Tibial nerve (tissue), 4 donors: ENCODE data around the gene RSBN1L. TPM values are rescaled to one million over a fixed set of nuclear protein-coding genes. Genes with fewer than 3 reads are reported as not detected.

Experiments
- DNase-seq, 2 donors: peaks; one replicate each; pipeline ENCODE4 v3.0.0-alpha.2; 2019; ENCODE audit warnings: low spot score in 2 of 2
- H3K27ac ChIP-seq, 4 donors: fragments of 200-600 bp; sonication (generic) in 3 of 4; one replicate each; pipeline ENCODE4 v1.5.1; 2017 to 2019; ENCODE audit warnings: mild to moderate bottlenecking in 1 of 4
- H3K27me3 ChIP-seq, 2 donors: fragments of 200-600 bp; sonication (generic) in 1 of 2; one replicate each; pipeline versions ENCODE4 v1.5.1 to v1.6.0; 2017 to 2019
- H3K36me3 ChIP-seq, 3 donors: fragments of 200-600 bp; sonication (generic); one replicate each; pipeline ENCODE4 v1.5.1; 2018 to 2019
- H3K4me1 ChIP-seq, 4 donors: fragments of 200-600 bp; sonication (generic) in 3 of 4; one replicate each; pipeline ENCODE4 v1.5.1; 2017 to 2019
- H3K4me3 ChIP-seq, 4 donors: fragments of 200-600 bp; sonication (generic) in 3 of 4; one replicate each; pipeline ENCODE4 v1.5.1; 2017 to 2019; ENCODE audit warnings: mild to moderate bottlenecking in 1 of 4, moderate library complexity in 1 of 4
- H3K9me3 ChIP-seq, 4 donors: fragments of 200-600 bp; sonication (generic) in 3 of 4; one replicate each; pipeline ENCODE4 v1.5.1; 2017 to 2019
- EP300 ChIP-seq, 2 donors: sonication (generic); formaldehyde crosslinking; IDR thresholded peaks; one replicate each; pipeline ENCODE4 v1.6.1; 2017; ENCODE audit warnings: antibody characterized with exemption in 2 of 2, mild to moderate bottlenecking in 1 of 2
- POLR2A ChIP-seq, 2 donors: fragments of 450-650 bp; IDR thresholded peaks; one replicate each; pipeline ENCODE4 v1.6.1; 2017; ENCODE audit warnings: antibody characterized with exemption in 2 of 2, mild to moderate bottlenecking in 2 of 2, moderate library complexity in 2 of 2
- WGBS, 2 donors: methylation state at CpG; one replicate each; pipeline ENCODE4 v1.1.5; 2018; 5-methylcytosine and 5-hydroxymethylcytosine counted together
- total RNA-seq, 4 donors: library from RNA; depleted of rRNA; stranded (reverse); fragments of >200 nt; gene quantifications; one replicate each; pipeline ENCODE4 v1.1.0, GENCODE V29; 2016
- TF ChIP-seq, protein P1 (sequence below), 5 experiments: fragments of 200-600 bp in 3 of 5; fragments of 450-650 bp in 2 of 5; sonication (generic) in 3 of 5; IDR thresholded peaks; one replicate each; pipeline ENCODE4 v1.5.1; 2016 to 2019; ENCODE audit warnings: antibody characterized with exemption in 5 of 5, mild to moderate bottlenecking in 3 of 5, moderate library complexity in 2 of 5

Gene RSBN1L
- total RNA-seq, 4 donors from 2014 or later = 15.6 to 33.9 (median 29.1) TPM

DNA sequence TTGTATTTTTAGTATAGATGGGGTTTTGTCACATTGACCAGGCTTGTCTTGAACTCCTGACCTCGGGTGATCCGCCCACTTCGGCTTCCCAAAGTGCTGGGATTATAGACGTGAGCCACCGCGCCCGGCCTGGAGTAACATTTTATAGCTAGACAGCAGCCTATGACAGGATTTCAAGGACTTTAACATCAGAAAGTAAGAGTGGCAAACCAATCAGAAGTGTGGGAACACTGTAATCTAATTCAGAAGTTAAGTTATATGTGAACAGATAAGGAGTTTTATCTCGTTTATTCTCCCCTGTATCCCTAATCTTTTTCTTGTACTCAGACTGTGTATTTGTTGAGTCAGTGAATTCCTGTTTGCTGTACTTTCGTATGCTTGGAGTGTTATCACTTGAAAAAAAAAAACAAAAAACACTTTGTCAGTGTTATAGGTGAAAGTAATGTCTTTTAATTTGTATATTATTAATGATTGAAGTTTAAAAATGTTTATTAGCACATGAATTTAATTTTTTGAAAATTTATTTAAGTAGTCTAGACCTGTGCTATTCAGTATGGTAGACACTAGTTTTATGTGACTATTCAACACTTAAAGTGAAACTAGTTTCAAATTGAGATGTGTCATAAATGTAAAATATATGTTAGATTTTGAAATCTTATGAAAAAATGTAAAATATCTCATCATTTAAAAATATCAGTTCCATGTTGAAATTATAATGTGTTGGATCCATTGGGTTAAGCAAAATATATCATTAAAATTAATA, 38.6 kb downstream of the RSBN1L start:
- Histone ChIP-seq H3K4me1 (peaks cover 0 to 26% (median 0%) of the 10 kb centered on the region in 4 donors), H3K27me3 (no peaks in the 10 kb centered on the region), H3K4me3 (no peak overlapping the region), H3K9me3 (no peaks in the 10 kb centered on the region), H3K27ac (no peak overlapping the region), H3K36me3 (peaks cover 0 to 17% (median 0%) of the 10 kb centered on the region in 3 donors)
- DNase-seq = no peak
- WGBS, 2 donors = 64 to 70% methylated on average over 9 of the region's 9 CpGs
- TF ChIP-seq, protein P1, sequence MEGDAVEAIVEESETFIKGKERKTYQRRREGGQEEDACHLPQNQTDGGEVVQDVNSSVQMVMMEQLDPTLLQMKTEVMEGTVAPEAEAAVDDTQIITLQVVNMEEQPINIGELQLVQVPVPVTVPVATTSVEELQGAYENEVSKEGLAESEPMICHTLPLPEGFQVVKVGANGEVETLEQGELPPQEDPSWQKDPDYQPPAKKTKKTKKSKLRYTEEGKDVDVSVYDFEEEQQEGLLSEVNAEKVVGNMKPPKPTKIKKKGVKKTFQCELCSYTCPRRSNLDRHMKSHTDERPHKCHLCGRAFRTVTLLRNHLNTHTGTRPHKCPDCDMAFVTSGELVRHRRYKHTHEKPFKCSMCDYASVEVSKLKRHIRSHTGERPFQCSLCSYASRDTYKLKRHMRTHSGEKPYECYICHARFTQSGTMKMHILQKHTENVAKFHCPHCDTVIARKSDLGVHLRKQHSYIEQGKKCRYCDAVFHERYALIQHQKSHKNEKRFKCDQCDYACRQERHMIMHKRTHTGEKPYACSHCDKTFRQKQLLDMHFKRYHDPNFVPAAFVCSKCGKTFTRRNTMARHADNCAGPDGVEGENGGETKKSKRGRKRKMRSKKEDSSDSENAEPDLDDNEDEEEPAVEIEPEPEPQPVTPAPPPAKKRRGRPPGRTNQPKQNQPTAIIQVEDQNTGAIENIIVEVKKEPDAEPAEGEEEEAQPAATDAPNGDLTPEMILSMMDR (IDR thresholded peaks at IDR 0.05) = no peak
- TF ChIP-seq EP300 (IDR thresholded peaks at IDR 0.05) (no peak), POLR2A (IDR thresholded peaks at IDR 0.05) (no peak)

DNA sequence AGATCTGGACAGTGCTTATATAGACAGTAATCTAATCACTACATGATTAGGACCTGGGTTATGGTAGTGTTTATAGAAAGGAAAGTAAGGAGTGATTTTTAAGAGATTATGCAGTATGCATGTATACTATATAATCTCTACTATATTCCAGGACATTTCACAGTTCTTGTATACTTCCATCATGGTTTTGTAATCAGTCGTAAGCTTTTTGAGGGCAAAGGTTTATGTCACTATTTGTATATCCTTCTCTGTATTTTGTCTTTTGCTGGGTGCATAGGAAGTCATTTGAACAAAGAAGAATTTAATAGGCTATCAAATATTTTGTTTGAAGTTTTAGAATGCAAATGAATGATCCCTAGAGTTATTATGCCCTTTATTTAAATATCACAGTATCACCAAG, 39.2 kb downstream of the RSBN1L start:
- TF ChIP-seq EP300 (IDR thresholded peaks at IDR 0.05) (no peak), POLR2A (IDR thresholded peaks at IDR 0.05) (no peak)
- TF ChIP-seq, protein P1 (IDR thresholded peaks at IDR 0.05) = no peak
- no peak overlapping the region for H3K4me3 ChIP-seq
- H3K9me3 ChIP-seq = no peaks in the 10 kb centered on the region
- no peak overlapping the region for H3K27ac ChIP-seq
- peaks cover 0 to 17% (median 0%) of the 10 kb centered on the region in 3 donors for H3K36me3 ChIP-seq
- WGBS, 2 donors = 60 to 76% methylated on average over 1 of the region's 1 CpG
- H3K27me3 ChIP-seq = no peaks in the 10 kb centered on the region
- H3K4me1 ChIP-seq = peaks cover 0 to 21% (median 0%) of the 10 kb centered on the region in 4 donors
- DNase-seq = no peak

DNA sequence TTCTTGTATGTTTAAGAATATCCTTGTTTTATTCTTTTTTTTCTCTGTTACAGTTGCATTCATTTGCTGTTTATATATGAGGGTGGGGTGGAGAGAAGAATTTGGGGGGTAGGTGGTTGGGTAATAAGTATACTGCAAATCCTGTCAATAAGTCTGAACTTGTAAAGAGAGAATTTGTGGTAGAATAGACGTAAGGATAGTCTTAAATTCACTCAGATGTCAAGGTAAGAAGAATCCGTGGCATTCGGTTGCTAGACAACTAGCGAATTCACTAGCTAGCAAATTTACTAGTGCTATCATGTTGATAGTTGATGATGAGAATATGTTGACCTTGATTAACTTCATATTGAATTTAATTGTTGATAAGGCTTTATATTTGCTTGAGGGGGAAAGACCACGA, 40.7 kb downstream of the RSBN1L start:
- 96% methylated on average over 5 of the region's 5 CpGs for WGBS, 2 donors
- no peak for TF ChIP-seq POLR2A (IDR thresholded peaks at IDR 0.05)
- TF ChIP-seq, protein P1 (IDR thresholded peaks at IDR 0.05) = no peak
- no peak for TF ChIP-seq EP300 (IDR thresholded peaks at IDR 0.05)
- no peak for DNase-seq
- Histone ChIP-seq H3K27ac (no peak overlapping the region), H3K4me3 (no peak overlapping the region), H3K36me3 (peaks cover 0 to 21% (median 0%) of the 10 kb centered on the region in 3 donors), H3K9me3 (no peaks in the 10 kb centered on the region), H3K4me1 (peaks cover 0 to 21% (median 0%) of the 10 kb centered on the region in 4 donors), H3K27me3 (no peaks in the 10 kb centered on the region)

DNA sequence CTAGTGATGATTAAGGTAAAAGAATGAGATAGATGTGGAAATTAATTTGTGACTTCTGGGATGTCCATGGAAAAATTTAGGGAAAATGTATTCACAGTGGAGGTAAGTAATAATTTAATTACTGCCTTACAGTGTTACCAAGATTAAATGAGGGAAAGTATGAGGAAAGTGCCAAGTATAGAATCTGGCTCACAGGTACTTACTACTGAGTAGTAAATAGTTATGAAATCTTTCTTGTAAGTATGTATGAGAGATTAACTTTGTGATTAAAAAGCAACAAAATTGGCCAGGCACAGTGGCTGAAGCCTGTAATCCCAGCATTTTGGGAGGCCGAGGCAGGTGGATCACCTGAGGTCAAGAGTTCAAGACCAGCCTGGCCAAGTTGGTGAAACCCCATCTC, 42.1 kb downstream of the RSBN1L start:
- Histone ChIP-seq H3K9me3 (no peaks in the 10 kb centered on the region), H3K27ac (no peak overlapping the region), H3K36me3 (peaks cover 0 to 32% (median 0%) of the 10 kb centered on the region in 3 donors), H3K4me1 (peaks cover 0 to 21% (median 0%) of the 10 kb centered on the region in 4 donors), H3K27me3 (no peaks in the 10 kb centered on the region), H3K4me3 (no peak overlapping the region)
- 96 to 100% methylated on average over 1 of the region's 1 CpG for WGBS, 2 donors
- DNase-seq = no peak
- TF ChIP-seq POLR2A (IDR thresholded peaks at IDR 0.05) (no peak), EP300 (IDR thresholded peaks at IDR 0.05) (no peak)
- TF ChIP-seq, protein P1 (IDR thresholded peaks at IDR 0.05) = no peak

DNA sequence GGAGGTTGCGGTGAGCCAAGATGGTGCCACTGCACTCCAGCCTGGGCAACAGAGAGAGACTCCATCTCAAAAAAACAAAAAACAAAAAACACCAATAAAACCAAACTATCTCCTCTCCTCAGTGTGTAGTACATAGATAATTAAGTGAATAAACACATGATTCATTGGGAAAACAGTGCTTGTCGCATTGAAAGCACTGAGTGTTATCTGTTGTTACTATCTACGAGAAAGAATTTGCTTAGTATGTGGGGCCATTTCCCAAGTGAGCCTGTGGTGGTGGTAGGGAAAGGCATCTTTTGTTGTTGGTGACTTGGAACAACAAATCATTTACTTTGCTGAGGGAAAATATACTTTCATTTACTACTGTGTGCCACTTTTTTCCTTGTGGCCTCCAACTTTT, 42.6 kb downstream of the RSBN1L start:
- no peak for DNase-seq
- 68% methylated on average over 3 of the region's 3 CpGs for WGBS, 2 donors

More for the DNA sequence above, 42.6 kb downstream of the RSBN1L start:
- H3K4me3 ChIP-seq = no peak overlapping the region
- H3K36me3 ChIP-seq = peaks cover 0 to 33% (median 0%) of the 10 kb centered on the region in 3 donors
- peaks cover 0 to 19% (median 0%) of the 10 kb centered on the region in 4 donors for H3K4me1 ChIP-seq
- no peak overlapping the region for H3K27ac ChIP-seq
- no peaks in the 10 kb centered on the region for H3K27me3 ChIP-seq
- TF ChIP-seq, protein P1 (IDR thresholded peaks at IDR 0.05) = no peak
- TF ChIP-seq EP300 (IDR thresholded peaks at IDR 0.05) (no peak), POLR2A (IDR thresholded peaks at IDR 0.05) (no peak)
- H3K9me3 ChIP-seq = no peaks in the 10 kb centered on the region
